GM23338 (cell line): ENCODE measurements around the gene SERPINA5. TPM values are rescaled to one million over a fixed set of nuclear protein-coding genes. Genes with fewer than 3 reads are reported as not detected.

ENCODE experiments used
- JUNB ChIP-seq: IDR thresholded peaks from one replicate; pipeline ENCODE4 v1.6.1; 2016; ENCODE audit warnings: antibody characterized with exemption; ENCODE audit not compliant: unreplicated experiment
- ZNF462 ChIP-seq: fragments of 250-450 bp; sonication (Bioruptor Pico); IDR thresholded peaks from 2 replicates; pipeline ENCODE4 v1.5.0; 2020; ENCODE audit warnings: mild to moderate bottlenecking, moderate library complexity
- polyA plus RNA-seq: library from polyadenylated mRNA; unstranded; fragments of >200 nt; fragmentation: Nextera tagmentation; extraction: Ambion mirVana; gene quantifications from 2 replicates; pipeline ENCODE4 v1.2.1, GENCODE V29; 2016
- total RNA-seq: library from RNA; depleted of rRNA; stranded (reverse); fragments of >200 nt; shearing (Covaris generic); gene quantifications from 2 replicates; pipeline ENCODE4 v1.2.3, GENCODE V29; 2014
- TF ChIP-seq, protein P1 (sequence below): IDR thresholded peaks from one replicate; pipeline ENCODE4 v1.6.1; 2018; ENCODE audit warnings: antibody characterized with exemption; ENCODE audit not compliant: unreplicated experiment

The SERPINA5 gene
- total and polyA plus RNA-seq, 2 experiments from 2014 or later: 0.81 to 0.90 TPM

DNA sequence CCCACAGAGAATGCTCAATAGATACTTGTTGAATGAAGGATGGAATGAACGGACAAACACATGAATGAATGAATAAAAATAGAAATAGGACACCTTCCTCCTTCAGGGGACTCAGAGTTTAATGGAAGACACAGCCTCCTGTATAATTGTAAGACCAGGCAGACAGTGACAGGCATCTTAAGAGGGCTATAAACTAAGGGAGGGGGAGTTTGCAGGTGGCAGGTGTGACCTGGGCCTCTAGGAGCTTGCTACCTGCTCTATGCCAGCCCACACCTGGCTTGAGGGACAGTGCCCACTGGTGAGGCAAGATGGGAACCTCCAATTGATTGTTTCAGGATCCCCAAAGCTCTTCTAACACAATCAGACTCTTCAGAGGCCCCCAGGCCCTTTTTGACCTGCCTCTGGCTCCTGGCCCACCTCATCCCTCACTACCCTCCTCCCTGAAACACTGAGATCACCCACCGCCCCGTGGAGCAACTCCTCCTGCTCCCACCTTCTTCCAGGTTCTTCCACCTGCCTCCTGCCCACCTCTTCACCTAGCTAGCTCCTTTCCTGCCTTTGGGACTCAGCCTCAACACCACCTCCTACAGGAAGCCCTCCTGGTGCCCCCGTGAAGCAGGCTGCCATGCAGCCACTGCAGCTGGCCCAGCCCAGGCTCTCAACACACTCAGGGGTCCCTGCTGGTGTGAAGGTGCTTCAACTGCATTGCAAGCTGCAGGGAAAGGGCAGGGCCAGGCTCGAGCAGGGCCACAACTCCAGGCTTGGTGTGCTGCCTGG lies 40.3 kb downstream of the SERPINA5 start (continued):
- TF ChIP-seq, protein P1, sequence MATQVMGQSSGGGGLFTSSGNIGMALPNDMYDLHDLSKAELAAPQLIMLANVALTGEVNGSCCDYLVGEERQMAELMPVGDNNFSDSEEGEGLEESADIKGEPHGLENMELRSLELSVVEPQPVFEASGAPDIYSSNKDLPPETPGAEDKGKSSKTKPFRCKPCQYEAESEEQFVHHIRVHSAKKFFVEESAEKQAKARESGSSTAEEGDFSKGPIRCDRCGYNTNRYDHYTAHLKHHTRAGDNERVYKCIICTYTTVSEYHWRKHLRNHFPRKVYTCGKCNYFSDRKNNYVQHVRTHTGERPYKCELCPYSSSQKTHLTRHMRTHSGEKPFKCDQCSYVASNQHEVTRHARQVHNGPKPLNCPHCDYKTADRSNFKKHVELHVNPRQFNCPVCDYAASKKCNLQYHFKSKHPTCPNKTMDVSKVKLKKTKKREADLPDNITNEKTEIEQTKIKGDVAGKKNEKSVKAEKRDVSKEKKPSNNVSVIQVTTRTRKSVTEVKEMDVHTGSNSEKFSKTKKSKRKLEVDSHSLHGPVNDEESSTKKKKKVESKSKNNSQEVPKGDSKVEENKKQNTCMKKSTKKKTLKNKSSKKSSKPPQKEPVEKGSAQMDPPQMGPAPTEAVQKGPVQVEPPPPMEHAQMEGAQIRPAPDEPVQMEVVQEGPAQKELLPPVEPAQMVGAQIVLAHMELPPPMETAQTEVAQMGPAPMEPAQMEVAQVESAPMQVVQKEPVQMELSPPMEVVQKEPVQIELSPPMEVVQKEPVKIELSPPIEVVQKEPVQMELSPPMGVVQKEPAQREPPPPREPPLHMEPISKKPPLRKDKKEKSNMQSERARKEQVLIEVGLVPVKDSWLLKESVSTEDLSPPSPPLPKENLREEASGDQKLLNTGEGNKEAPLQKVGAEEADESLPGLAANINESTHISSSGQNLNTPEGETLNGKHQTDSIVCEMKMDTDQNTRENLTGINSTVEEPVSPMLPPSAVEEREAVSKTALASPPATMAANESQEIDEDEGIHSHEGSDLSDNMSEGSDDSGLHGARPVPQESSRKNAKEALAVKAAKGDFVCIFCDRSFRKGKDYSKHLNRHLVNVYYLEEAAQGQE: no peak
- TF ChIP-seq JUNB (no peak), ZNF462 (CRISPR knock-in tag) (no peak)
